ENCODE measurements around the gene EPN1. TPM values are rescaled to one million over a fixed set of nuclear protein-coding genes. Genes with fewer than 3 reads are reported as not detected.

EPN1 gene
- total and polyA plus RNA-seq, 2 of the 8 experiments (the other 6 are each of a cell fraction or from before 2014, with no cell fraction given): 49.6 to 200 TPM

DNA sequence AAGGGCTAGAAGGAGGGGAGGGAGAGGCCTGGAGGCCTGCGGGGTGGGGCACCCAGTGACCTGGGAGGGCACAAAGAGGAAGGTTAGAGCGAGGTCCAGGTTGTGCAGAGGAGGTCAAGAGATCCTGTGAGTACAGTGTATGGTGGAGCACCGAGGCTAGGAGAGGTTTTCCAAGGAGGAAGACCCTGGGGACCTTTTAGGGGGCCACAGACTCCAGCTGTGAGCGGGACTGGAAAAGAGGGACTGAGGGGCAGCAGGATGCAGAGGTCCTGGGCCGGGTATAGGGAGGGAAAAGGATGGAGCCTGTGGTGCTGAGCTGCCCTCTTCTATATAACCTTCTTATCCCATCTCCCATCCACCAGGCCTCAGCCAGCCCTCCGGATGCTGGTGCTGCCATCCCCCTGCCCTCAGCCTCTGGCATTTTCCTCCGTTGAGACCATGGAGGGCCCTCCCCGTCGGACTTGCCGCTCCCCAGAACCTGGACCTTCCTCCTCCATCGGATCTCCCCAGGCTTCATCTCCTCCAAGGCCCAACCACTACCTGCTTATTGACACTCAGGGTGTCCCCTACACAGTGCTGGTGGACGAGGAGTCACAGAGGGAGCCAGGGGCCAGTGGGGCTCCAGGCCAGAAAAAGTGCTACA is 30.7 kb upstream of the EPN1 start (continued):
- TF ChIP-seq CTCF (IDR thresholded peaks at IDR 0.05; ENCODE audit: control extremely low read depth in 1 of 3, insufficient read depth in 1 of 3, low read depth in 1 of 3, low read length in 3 of 3) (no peak), POLR2A (IDR thresholded peaks at IDR 0.05; ENCODE audit: control extremely low read depth in 1 of 2, low read depth in 2 of 2, low read length in 2 of 2) (no peak), BCL11A (IDR thresholded peaks at IDR 0.05; ENCODE audit: low read depth in 2 of 2, low read length in 2 of 2) (no peak), SRF (IDR thresholded peaks at IDR 0.05; ENCODE audit: low read depth, low read length) (no peak), EZH2 (IDR thresholded peaks at IDR 0.05; ENCODE audit: low read depth, low read length, severe bottlenecking) (no peak), MAX (IDR thresholded peaks at IDR 0.05) (no peak), HDAC2 (IDR thresholded peaks at IDR 0.05; ENCODE audit: borderline replicate concordance in 1 of 2, low read depth in 2 of 2, low read length in 2 of 2) (no peak), SIRT6 (IDR thresholded peaks at IDR 0.05; ENCODE audit: low read length) (no peak), JUND (IDR thresholded peaks at IDR 0.05; ENCODE audit: low read length) (no peak), ZNF274 (IDR thresholded peaks at IDR 0.05; ENCODE audit: borderline replicate concordance, extremely low read depth, low read length) (no peak)
- TF ChIP-seq, protein P1, sequence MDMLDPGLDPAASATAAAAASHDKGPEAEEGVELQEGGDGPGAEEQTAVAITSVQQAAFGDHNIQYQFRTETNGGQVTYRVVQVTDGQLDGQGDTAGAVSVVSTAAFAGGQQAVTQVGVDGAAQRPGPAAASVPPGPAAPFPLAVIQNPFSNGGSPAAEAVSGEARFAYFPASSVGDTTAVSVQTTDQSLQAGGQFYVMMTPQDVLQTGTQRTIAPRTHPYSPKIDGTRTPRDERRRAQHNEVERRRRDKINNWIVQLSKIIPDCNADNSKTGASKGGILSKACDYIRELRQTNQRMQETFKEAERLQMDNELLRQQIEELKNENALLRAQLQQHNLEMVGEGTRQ (IDR thresholded peaks at IDR 0.05; ENCODE audit: low read length): no peak

All from H1 (cell line).